NCI-H128 (cell line): ENCODE data around the gene CFAP47.
"Not testable (repeated sequence)": the region's sequence is repeated elsewhere in the genome, so short reads cannot be mapped to it uniquely, and the experiment has no call there.

Experiments
- DNase-seq: peaks from one replicate; lab custom pipeline; 2025; ENCODE audit not compliant: unreplicated experiment; lab: John Stamatoyannopoulos, UW

Gene CFAP47, protein sequence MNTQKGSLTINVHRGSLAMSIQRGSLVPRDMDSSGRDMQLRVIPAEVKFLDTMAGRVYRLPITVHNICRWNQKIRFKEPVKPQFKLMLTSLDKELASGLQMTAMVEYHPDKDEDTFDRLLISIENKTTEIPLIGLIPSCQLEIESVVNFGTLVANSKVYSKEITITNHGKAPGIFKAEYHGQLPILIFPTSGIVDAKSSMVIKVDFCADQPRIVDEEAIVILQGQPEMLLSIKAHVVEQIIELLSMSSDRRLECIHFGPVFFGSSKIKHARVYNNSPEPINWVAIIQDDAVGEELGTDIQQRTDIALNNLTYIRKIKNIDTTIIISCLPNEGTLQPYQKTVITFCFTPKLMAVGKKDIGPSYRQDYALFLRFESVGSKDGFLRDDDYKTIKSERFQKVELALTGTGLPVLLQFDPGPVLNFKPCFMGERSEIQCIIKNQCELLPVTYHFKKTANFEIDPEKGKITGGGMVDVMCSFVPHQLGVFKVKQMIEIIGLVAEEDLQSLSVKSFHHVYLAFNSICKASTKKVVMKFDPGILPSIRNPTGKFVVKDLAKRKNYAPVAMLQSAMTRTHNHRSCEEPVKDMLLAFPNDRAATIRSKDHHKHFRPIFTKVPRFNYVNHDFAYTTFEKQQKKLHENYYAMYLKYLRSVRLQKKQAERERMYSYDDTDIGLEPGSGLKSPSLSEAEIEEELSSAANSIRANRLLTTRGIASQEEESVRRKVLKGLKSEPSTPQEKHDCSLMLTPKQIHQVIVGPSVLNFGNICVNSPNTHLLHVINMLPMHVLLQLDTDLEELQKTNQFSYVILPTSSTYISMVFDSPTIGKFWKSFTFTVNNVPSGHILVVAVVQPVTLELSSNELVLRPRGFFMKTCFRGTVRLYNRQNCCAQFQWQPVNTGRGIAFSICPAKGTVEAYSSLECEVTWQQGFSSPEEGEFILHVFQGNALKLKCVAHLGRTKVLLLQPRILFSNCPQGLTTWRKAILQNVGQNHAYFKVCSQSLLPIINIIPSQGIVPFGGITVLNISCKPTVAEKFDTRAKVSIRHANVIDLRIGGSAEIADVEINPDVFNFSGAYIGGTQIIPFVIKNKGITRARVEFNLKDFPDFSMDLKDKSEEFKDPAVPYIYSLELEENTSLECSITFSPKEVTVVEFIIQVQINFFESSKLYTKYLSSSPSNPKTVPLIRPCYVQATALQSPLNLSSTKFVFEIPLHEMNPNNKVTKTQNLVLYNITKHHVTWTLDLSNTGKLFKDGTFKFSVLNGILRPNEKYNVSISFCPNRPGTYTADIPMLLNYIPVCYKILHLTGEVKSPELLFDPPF (N-terminal part only)

DNA sequence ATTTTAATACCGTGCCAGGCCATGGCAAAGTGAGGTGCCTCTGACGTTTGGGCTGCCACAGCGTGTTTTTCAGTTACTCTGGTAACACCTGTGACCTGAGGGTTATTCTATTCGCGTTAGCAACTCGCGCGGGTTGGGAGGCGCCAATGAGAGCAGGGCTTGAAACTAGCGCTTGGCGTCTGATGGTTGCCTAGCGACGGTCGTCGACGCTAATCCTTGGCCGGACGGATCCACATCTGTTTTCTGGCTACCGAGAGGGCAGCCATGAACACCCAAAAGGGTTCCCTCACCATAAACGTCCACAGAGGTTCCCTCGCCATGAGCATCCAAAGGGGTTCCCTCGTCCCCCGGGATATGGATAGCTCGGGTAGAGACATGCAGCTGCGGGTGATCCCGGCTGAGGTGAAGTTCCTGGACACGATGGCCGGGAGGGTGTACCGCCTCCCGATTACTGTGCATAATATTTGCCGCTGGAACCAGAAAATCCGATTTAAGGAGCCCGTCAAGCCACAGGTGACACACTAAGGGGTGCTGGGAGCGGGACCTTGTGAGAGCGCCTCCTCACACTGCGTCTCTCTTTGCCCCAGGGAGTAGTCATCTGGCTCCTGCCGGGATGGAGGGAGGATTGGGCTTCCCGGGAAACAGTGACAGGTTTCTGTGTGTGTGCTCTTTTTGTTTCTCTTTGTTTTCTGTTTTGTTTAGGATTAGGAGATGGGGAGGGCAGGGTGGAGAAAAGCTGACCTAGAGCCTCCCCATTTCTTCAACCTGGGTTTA, at the start of gene CFAP47:
Gene CFAP47 (plus strand): TSS at position 199 of the 774 bp plus-strand sequence. CDS start 66 bp downstream, at position 265.
- DNase-seq: no peak

DNA sequence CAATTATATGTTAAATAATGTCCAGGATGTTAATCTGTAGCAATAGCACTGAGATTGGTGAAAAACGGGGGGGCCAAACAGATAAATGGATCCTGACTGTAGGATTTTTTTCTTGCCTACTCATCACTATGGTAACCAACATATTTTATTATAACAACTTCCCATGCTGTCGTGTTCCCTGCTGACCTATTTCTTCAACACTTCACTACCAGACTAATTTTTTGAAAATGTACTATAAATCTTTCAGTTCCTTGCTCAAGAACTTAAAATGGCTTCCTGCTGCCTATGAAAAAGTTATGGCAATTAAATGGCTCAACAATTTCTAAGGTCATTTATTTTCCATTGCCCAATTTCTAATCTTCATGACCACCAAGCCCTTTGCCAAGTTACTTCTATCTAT, 38.9 kb upstream of the CFAP47 start:
- no peak for DNase-seq

DNA sequence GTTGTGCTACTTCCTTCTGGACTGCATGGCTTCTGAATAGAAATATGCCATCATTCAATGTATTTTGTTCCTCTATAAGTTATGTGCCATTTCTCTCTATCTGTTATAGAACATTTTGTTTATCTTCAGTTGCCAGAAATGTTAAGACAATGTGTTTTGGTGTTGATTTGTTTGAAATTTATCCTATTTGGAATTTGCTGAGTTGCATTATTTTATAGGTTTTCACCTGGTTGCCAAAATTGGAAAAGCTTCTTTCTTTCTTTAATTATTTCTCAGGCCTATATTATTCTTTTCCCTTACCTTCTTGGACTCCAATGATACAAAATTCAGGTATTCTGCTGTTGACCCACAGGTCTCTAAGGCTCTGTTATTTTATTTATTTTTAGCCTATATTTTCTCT, 33.4 kb upstream of the CFAP47 start:
- no peak for DNase-seq

DNA sequence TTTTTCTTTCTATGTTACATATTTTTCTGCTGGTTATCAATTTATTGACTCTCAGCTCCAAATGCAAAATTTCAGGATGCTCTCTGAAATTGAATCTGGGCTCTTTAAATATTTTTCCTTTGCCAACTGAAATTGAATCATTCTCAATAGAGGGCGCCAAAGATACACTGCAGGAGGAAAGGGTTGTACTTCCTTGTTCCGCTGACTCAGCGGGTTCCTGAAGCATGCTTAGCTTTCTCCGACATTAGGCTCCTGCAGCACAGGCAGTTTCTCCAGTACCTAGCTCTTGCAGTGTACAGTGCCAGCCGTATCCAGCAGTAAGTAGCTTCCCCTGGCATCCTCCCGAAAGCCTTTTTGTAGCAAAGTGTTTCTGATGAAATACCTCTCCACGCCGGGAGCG, 28.8 kb upstream of the CFAP47 start:
- DNase-seq: peak; percentile 23

DNA sequence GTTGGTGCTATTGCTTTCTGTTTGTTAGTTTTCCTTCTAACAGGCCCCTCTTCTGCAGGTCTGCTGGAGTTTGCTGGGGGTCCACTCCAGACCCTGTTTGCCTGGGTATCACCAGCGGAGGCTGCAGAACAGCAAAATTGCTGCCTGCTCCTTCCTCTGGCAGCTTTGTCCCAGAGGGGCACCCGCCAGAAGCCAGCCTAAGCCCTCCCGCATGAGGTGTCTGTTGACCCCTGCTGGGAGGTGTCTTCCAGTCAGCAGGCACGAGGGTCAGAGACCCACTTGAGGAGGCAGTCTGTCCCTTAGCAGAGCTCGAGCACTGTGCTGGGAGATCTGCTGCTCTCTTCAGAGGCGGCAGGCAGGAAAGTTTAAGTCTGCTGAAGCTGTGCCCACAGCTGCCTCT, 67.3 kb downstream of the CFAP47 start:
- not testable (repeated sequence) for DNase-seq

DNA sequence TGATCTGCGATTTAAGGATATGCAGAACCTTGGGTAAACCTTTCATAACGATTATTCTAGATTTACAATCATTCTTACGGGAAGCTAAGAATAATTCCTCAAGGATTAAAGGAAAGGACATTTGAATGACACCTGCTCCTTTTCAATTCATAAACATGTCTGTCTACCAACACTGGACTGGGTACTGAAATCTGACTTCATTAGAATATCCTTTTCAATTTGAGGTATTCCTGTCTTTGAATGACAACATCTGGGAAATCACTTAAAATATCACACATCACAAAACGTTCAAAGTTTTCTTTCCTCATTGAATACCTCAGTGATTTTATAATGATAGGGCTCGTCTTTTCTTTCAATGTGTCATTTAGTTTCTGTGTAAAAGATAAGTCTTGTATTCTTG, 87.7 kb downstream of the CFAP47 start:
- no peak for DNase-seq

DNA sequence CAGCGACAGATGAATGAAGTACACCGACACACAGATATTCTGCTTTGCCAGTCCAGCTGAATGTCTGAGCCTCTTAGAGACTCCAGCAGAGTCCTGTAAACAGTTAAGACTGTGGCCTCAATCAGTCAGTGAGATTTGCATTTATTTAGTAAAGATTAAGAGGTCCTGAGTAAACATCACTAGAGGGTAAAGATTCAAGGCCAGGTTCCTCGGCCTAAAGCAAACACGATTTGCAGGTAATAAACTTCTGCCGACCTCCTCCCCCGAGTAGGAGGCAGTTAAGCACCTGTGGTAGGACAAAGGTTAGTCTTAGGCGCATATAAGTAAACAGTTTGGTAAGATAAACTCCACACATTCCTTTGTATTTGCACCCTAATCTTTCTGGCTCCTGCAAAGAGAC, 99.6 kb downstream of the CFAP47 start:
- no peak for DNase-seq

DNA sequence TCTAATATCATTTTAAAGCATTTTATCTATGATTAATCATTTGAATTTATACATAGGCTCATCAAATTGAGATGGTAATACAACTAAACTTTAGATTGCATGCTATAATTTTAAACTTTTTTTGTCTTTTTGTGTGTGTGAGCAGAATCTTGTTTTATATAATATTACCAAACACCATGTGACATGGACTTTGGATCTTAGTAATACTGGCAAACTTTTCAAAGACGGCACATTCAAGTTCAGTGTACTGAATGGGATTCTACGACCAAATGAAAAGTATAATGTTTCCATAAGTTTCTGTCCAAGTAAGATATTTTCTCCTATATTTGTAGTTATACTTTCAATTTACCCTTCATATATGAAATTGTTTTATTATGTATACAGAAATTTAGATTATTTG, 116.0 kb downstream of the CFAP47 start:
- DNase-seq: no peak

DNA sequence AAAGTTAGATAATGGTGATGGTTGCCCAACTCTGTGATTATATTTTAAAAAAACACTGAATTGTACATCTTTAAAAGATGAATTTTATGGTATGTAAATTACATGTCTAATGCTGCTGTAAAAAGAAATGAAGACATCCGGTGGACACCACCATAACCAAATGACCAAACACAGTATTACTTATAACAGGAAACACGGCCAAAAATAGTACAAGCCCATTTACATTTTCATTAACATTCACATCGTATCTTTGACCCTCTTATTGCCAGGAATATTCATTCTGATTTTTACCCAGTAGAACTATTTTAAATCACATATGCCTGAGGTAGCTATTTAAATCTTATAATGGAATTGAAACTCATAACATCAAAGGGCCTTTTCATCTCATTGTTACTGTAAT, 143.2 kb downstream of the CFAP47 start:
- DNase-seq: no peak

DNA sequence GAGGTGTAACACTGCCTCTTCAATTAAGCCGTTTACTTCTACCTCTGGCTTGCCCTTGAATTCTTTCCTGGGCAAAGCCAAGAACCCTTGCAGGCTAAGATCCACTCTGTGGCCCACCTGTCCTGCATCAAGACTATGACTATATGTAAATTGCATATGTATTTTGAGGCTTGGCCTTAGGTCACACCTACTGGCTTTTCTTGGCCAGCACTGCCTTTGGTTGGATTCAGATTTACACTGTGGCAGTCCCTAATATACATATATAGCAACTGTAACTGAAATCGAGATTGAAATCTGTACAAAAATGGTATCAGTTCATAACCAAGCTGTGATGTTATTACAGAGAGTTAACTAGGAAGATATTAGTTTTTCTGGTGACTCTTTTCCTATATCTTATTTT, 151.5 kb downstream of the CFAP47 start:
- no peak for DNase-seq

DNA sequence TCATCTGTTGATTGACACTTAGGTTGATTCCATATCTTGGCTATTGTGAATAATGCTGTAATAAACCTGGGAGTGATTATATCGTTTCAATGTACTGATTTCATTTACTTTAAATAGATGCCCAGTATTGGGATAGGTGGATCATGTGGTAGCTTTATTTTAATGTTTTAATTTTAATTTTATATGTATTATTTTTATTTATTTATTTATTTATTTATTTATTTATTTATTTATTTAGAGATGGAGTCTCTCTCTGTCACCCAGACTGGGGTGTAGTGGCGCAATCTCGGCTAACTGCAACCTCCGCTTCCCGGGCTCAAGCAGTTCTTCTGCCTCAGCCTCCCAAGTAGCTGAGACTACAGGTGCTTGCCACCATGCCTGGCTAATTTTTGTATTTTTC, 155.5 kb downstream of the CFAP47 start:
- not testable (repeated sequence) for DNase-seq

DNA sequence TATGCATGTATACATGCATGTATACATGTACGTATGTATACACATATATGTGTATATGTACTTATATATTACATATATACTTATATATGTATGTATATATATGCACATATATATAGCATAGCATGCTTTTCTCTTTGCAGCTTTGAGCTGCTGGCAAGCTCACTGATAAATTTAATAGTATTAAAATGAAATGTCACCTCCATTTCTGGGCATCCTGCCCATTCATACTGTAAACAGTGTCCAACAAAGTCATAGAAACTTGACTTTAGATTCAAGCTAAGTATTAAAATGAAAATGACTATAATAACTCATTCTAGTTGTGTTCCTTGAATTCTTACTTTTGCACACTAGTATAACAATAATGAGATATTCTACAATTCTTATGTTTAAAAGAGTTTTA, 163.7 kb downstream of the CFAP47 start:
- DNase-seq: no peak

DNA sequence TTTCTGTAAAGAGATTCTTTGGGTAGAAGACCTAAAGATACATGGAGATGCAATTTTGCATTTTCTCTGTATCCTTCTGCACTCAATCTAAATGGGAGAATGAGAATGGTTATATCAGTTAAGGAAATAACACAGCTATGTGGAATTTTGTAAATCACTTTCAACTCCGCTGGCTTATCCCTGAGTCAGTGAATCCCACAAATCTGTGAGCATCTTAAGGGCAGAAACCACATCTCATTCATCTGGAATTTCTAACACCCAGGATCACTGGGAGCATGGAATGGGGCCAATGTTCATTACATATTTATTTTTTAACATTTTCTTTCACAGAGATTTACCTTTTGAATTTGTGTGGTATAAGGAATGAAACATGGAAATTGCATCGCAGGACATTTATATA, 167.8 kb downstream of the CFAP47 start:
- DNase-seq: no peak

DNA sequence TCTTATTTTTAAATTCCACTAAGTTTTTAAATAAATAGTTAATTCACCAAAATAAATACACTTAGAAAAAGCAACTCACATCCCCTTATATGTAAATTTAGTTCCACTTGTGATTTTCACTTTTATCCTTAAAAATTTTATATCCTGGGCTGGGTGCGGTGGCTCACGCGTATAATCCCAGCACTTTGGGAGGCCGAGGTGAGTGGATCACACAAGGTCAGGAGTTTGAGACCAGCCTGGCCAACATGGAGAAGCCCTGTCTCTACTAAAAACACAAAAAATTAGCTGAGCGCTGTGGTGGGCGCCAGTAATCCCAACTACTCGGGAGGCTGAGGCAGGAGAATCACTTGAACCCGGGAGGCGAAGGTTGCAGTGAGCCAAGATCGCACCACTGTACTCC, 169.4 kb downstream of the CFAP47 start:
- DNase-seq: not testable (repeated sequence)

DNA sequence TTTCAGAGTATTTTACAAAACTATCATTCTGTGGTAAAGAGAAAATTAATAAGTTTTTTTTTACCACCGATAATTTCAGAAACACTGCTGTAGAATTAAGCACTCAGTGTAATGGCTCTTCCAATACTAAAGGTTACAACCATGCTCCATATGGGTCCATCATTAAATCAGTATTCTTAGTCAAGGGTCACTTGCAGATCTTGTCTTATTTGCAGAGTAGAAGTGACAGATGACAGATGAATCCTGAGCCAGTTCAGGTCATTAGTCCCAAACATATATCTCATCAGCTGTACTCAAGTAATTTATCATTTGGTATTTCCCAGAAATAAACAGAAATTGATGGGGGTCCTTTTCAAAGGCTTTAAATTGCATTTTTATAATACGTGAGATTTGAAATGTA, 182.9 kb downstream of the CFAP47 start:
- DNase-seq: no peak

DNA sequence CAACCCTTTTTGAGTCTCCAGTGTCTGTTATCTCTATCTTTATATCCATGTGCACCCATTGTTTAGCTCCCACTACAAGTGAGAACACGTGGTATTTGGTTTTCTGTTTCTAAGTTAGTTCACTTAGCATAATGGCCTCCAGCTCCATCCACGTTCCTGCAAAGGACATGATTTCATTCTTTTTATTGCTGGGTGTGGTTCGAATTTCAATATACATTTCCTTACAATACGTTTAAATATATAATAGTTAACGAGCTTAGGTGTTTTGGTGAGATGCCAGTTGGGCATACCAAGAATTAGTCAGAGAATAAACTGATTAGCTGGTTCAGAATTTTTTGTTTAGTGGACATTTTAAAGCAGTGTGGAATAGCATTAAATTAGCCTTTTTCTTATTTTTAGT, 196.7 kb downstream of the CFAP47 start:
- DNase-seq: no peak

DNA sequence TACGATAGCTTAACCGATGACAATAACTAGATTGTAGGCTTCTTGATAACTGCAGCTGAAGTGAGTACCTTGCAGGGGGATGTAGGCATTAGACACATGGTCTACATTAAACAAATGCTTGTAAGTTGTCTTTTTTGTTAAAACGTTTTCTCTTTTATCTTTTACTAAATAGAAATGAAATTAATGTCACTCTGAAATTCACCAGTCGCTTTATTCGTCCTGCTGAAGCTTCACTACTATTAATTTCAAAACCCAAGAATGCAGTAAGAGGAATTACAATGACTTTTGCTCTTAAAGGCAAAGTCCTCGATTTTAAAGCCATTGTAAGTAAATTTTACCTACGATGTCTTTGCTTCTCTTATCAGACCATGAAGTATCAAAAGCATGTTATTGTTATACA, 239.7 kb downstream of the CFAP47 start:
- DNase-seq: no peak

DNA sequence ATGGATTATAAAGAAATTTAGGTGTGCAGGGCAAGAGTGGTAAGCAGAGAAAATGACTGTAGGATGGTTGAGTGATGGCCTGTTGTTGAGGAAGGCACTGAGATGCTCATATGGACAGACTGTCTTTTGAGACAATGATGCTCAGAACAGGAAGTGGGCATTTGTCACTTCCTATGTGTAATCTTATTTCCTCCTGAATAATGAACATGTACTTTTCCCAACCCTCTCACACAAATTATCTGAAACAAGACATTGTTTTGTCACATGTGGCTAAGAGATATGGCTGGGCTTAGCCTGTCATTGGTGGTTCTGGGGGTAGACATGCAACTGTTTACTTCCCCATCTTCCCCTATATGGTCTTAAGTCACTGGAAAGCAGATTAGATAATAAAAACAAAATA, 240.5 kb downstream of the CFAP47 start:
- no peak for DNase-seq

DNA sequence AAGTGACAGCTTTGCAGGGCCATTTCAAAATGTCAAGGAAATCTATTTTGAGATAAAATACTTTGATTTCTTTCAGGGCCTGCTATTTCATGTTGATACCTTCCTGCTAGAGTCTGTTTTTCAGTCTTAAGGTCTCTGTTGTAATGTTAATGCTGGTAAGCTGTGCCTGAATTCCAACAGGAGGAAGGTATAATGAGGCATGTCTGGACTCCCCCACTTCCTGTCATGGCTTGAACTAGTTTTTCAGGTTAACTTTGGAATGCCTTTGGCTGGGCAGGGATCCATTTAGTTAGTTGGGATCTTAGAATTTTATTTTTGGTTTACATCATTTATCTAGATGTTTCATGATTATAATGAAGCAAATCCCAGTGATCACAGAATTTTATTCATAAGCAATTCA, 279.0 kb downstream of the CFAP47 start:
- DNase-seq: no peak

DNA sequence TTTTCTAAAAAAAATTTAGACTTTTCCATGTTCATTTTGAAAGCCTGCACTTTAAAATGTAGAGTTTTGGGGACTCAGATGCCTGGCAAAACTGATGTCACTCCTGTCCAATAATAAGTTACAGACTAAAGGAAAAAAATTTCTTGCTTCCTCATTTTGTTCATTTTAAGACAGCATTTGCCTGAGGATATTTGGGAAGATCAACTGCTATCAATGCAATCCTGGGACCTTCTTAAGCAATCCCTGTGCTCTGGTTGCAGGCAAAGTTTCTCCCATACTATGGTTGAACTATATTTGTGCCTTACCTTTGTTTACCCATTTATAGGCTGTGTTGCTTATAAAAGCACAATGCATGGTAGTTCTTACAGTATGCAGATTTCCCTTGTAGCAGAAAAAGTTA, 280.4 kb downstream of the CFAP47 start:
- DNase-seq: no peak

DNA sequence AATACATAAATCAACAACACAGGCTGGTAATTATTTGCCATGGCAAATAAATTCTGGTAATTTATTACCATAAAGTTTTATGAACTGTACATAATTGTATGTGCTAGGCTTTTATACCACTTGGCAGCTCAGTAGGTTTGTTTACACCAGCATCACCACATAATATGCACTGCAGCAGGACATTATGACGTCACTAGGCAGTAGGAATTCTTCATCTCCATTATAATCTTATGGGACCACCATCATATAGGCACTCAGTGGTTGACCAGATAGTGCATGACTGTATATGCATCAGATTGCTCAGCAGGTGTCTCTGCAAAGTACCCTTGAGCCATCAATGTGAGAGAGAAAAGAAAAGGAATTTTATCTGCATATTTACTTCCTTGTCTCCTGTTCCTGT, 295.4 kb downstream of the CFAP47 start:
- DNase-seq: no peak
